ENCODE measurements around the gene ACADVL. TPM values are rescaled to one million over a fixed set of nuclear protein-coding genes. Genes with fewer than 3 reads are reported as not detected.

ACADVL gene
- total RNA-seq, 1 donor from 2014 or later: 354 TPM

DNA sequence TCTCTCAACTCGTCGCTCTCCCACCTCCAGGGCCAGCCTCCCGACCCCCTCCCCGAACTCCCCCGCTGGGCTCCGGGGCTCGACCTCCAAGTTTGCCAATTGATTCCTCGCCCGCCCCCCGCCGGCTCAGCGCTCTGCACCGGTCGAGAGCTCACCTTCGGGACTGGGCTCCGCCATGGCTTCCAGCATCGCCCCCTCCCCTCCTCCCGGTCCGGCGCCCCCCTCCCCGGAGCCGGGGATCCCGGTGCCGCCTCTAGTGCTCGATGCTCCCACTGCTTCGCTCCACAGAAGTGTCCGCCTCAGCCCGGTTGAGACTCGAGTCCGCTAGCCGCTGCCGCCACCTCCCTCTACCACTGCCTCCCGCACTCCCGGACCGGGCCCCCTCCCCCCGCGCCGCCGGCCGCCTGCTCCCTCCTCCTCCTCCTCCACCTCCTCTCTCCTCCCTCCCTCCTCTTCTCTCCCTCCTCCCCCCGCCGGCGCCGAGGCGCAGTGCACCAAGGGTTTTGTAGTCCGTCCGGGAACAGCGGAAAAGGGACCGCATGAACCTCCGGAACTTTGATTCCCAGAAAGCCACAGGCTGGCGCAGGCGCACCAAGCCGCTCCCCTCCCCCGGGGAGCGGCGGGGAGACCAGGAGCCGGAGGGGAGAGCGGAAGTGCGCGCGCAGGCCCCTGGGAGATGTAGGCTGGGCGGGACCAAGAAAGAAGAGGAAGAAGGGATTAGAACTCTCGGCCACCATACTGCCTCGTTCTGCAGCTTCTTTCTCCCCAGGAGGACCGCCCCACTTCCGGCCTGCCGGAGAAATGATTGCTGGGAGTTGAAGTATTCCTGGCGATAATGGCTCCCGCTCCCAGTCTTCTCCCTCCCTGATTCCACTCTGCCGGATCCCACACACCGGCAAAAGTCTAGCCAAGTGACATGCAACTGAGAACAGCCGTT lies 19.6 kb downstream of the ACADVL start, which contains the start of gene PHF23:
Gene PHF23 (minus strand): TSS at position 367 of the 937 bp plus-strand sequence. CDS start 178 bp downstream, at position 189.
- FAIRE-seq: peak; percentile 59
- H3K4me2 ChIP-seq (ENCODE audit: low read length): peak within 1 kb of the TSS; percentile 99
- Mint-ChIP-seq H3K36me3 (ENCODE audit: low read depth, unreplicated experiment) (peaks cover 16% of the 10 kb centered on the region), H3K27me3 (ENCODE audit: low read depth, unreplicated experiment) (no peaks in the 10 kb centered on the region), H3K4me3 (ENCODE audit: unreplicated experiment) (peak within 1 kb of the TSS; percentile 94), H3K27ac (ENCODE audit: unreplicated experiment) (peak within 1 kb of the TSS; percentile 99), H3K4me1 (ENCODE audit: low read depth, unreplicated experiment) (peaks cover 39% of the 10 kb centered on the region), H3K9me3 (ENCODE audit: unreplicated experiment) (no peaks in the 10 kb centered on the region)
- peaks cover 74% of the 10 kb centered on the region for H3K79me2 ChIP-seq (ENCODE audit: insufficient read depth, low read length)
- peak within 1 kb of the TSS; percentile 73 for H3K27ac ChIP-seq (ENCODE audit: low read depth, low read length)
- peaks cover 45% of the 10 kb centered on the region for H3K4me1 ChIP-seq (ENCODE audit: insufficient read depth, low read length)
- H4K20me1 ChIP-seq (ENCODE audit: insufficient read depth, low read length): peaks cover 36% of the 10 kb centered on the region
- peaks cover 33% of the 10 kb centered on the region for H3K36me3 ChIP-seq (ENCODE audit: insufficient read depth, low read length)
- H3K27me3 ChIP-seq (ENCODE audit: insufficient read depth, low read length): no peaks in the 10 kb centered on the region
- peak; percentile 99 for DNase-seq (ENCODE audit: low read depth)
- no peak for TF ChIP-seq EZH2 (IDR thresholded peaks at IDR 0.05; ENCODE audit: insufficient read depth, low read length)
- TF ChIP-seq, protein P1, sequence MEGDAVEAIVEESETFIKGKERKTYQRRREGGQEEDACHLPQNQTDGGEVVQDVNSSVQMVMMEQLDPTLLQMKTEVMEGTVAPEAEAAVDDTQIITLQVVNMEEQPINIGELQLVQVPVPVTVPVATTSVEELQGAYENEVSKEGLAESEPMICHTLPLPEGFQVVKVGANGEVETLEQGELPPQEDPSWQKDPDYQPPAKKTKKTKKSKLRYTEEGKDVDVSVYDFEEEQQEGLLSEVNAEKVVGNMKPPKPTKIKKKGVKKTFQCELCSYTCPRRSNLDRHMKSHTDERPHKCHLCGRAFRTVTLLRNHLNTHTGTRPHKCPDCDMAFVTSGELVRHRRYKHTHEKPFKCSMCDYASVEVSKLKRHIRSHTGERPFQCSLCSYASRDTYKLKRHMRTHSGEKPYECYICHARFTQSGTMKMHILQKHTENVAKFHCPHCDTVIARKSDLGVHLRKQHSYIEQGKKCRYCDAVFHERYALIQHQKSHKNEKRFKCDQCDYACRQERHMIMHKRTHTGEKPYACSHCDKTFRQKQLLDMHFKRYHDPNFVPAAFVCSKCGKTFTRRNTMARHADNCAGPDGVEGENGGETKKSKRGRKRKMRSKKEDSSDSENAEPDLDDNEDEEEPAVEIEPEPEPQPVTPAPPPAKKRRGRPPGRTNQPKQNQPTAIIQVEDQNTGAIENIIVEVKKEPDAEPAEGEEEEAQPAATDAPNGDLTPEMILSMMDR (IDR thresholded peaks at IDR 0.05; ENCODE audit: insufficient read depth, low read depth, low read length): no peak
- H3K4me3 ChIP-seq (ENCODE audit: insufficient read depth, low read depth, low read length): peak within 1 kb of the TSS; percentile 92
- no peaks in the 10 kb centered on the region for H3K9me3 ChIP-seq (ENCODE audit: insufficient read depth, low read depth, low read length)
- no peak within 1 kb of the TSS for H2AFZ ChIP-seq (ENCODE audit: low read depth, low read length)
- H3K9ac ChIP-seq (ENCODE audit: low read length): peak within 1 kb of the TSS; percentile 99

DNA sequence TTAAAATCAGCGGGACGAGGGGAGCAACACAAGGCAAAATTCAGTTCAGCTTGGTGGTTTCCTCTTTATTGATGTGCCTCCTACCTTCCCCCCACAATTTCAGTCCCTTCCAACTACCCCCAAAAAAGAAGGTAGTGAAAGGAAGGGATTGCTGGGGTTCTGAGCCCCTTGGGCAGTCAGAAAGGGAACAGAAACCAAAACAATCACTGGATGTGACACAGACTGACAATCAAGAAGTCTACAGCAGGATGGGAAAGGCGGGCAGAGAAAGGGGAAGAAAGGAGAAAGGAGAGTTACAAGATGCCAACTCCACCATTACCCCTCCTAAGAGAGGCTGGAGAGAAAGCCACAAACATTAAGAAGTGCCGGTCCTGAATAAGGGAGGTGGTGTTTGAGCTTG lies 20.6 kb downstream of the ACADVL start:
- FAIRE-seq: no peak
- Histone ChIP-seq H3K9ac (ENCODE audit: low read length) (peak overlapping the region; percentile 99), H3K27ac (ENCODE audit: low read depth, low read length) (no peak overlapping the region), H2AFZ (ENCODE audit: low read depth, low read length) (no peak overlapping the region), H3K4me2 (ENCODE audit: low read length) (peak overlapping the region; percentile 99), H3K79me2 (ENCODE audit: insufficient read depth, low read length) (peaks cover 65% of the 10 kb centered on the region), H4K20me1 (ENCODE audit: insufficient read depth, low read length) (peaks cover 29% of the 10 kb centered on the region), H3K4me3 (ENCODE audit: insufficient read depth, low read depth, low read length) (peak overlapping the region; percentile 92), H3K4me1 (ENCODE audit: insufficient read depth, low read length) (peaks cover 35% of the 10 kb centered on the region), H3K9me3 (ENCODE audit: insufficient read depth, low read depth, low read length) (no peaks in the 10 kb centered on the region), H3K36me3 (ENCODE audit: insufficient read depth, low read length) (peaks cover 32% of the 10 kb centered on the region), H3K27me3 (ENCODE audit: insufficient read depth, low read length) (no peaks in the 10 kb centered on the region)
- peak overlapping the region; percentile 94 for H3K4me3 Mint-ChIP-seq (ENCODE audit: unreplicated experiment)
- no peaks in the 10 kb centered on the region for H3K27me3 Mint-ChIP-seq (ENCODE audit: low read depth, unreplicated experiment)
- no peak for TF ChIP-seq EZH2 (IDR thresholded peaks at IDR 0.05; ENCODE audit: insufficient read depth, low read length)
- TF ChIP-seq, protein P1 (IDR thresholded peaks at IDR 0.05; ENCODE audit: insufficient read depth, low read depth, low read length): no peak
- DNase-seq (ENCODE audit: low read depth): no peak
- H3K27ac Mint-ChIP-seq (ENCODE audit: unreplicated experiment): peak overlapping the region; percentile 98
- peaks cover 14% of the 10 kb centered on the region for H3K36me3 Mint-ChIP-seq (ENCODE audit: low read depth, unreplicated experiment)
- peaks cover 29% of the 10 kb centered on the region for H3K4me1 Mint-ChIP-seq (ENCODE audit: low read depth, unreplicated experiment)
- H3K9me3 Mint-ChIP-seq (ENCODE audit: unreplicated experiment): no peaks in the 10 kb centered on the region

Data from astrocyte (in vitro differentiated cells and primary cell).